H1 (cell line): ENCODE results near the gene NET1. TPM values are rescaled to one million over a fixed set of nuclear protein-coding genes. Genes with fewer than 3 reads are reported as not detected.

Experiments
- CHD7 ChIP-seq: fragments of 300-600 bp; sonication (generic); IDR thresholded peaks from 2 replicates; pipeline ENCODE4 v1.7.1; 2012; ENCODE audit warnings: low read length, moderate library complexity, mild to moderate bottlenecking, inconsistent platforms; ENCODE audit not compliant: insufficient replicate concordance
- EP300 ChIP-seq, 2 experiments: IDR thresholded peaks; 1 replicate in 1 of 2; 2 replicates in 1 of 2; pipeline ENCODE4 v1.6.1; 2011 to 2012; ENCODE audit warnings: low read depth in 2 of 2, low read length in 2 of 2, mild to moderate bottlenecking in 2 of 2, borderline replicate concordance in 1 of 2, inconsistent platforms in 1 of 2, moderate library complexity in 1 of 2
- GABPA ChIP-seq: IDR thresholded peaks from 2 replicates; pipeline ENCODE4 v1.6.1; 2011; ENCODE audit warnings: mild to moderate bottlenecking, low read length, moderate library complexity, borderline replicate concordance; ENCODE audit not compliant: insufficient read depth
- MAX ChIP-seq: IDR thresholded peaks from 2 replicates; pipeline ENCODE4 v1.6.1; 2012; ENCODE audit warnings: inconsistent platforms
- SIN3A ChIP-seq, 2 experiments: IDR thresholded peaks in 1 of 2; conservative IDR thresholded peaks in 1 of 2; 2 replicates each; pipeline ENCODE4 v1.6.1; 2011 to 2012; ENCODE audit warnings: low read length in 2 of 2, improper control_type of control experiment in 1 of 2, low read depth in 1 of 2, mild to moderate bottlenecking in 1 of 2
- SP4 ChIP-seq: IDR thresholded peaks from 2 replicates; pipeline ENCODE4 v1.6.1; 2012; ENCODE audit warnings: low read length, inconsistent platforms
- YY1 ChIP-seq: IDR thresholded peaks from 2 replicates; pipeline ENCODE4 v1.6.1; 2011; ENCODE audit warnings: low read depth, mild to moderate bottlenecking, low read length
- ZNF274 ChIP-seq: IDR thresholded peaks from 2 replicates; pipeline ENCODE4 v1.7.0; 2012; ENCODE audit warnings: low read length, borderline replicate concordance; ENCODE audit errors: extremely low read depth
- polyA plus RNA-seq, 7 experiments: library from polyadenylated mRNA; depleted of rRNA in 3 of 7; stranded (reverse) in 5 of 7; unstranded in 2 of 7; fragments of >200 nt in 5 of 7; fragments of 200-250 nt in 2 of 7; gene quantifications; 1 replicate in 5 of 7; 2 replicates in 1 of 7; 4 replicates in 1 of 7; pipeline versions ENCODE4 v1.2.1 to v1.2.3, GENCODE V29; 2011 to 2013; ENCODE audit warnings: missing spikeins in 2 of 7, mixed read lengths in 2 of 7
- total RNA-seq: library from RNA; stranded (reverse); fragmentation: NEBNext Ultra II Directional; extraction: Animal tissue kit (Norgen Biotek cat#: 25700); gene quantifications from 2 replicates; pipeline ENCODE4 v1.2.1, GENCODE V29; 2021

Gene NET1
- total and polyA plus RNA-seq, 2 of the 8 experiments (the other 6 are each of a cell fraction or from before 2014, with no cell fraction given), result 21.5 to 117 TPM

GRCh38 chr10:5391790-5392189 lies 20.6 kb upstream of the NET1 start (continued):
- no peak for TF ChIP-seq CHD7
- no peak for TF ChIP-seq SP4
- TF ChIP-seq GABPA, result no peak
- TF ChIP-seq YY1, result no peak
- TF ChIP-seq SIN3A (conservative IDR thresholded peaks at IDR 0.05 in 1 of 2, IDR thresholded peaks at IDR 0.05 in 1 of 2; ENCODE audit: low read depth in 1 of 2, low read length in 2 of 2), result no peak
- TF ChIP-seq MAX, result no peak
- TF ChIP-seq ZNF274, result no peak
- no peak for TF ChIP-seq EP300 (IDR thresholded peaks at IDR 0.05; ENCODE audit: borderline replicate concordance in 1 of 2, low read depth in 2 of 2, low read length in 2 of 2)
